Endothelial cell of umbilical vein (primary cell): ENCODE measurements around the gene PCDHA7. TPM values are rescaled to one million over a fixed set of nuclear protein-coding genes. Genes with fewer than 3 reads are reported as not detected.

ENCODE experiments used
- BruUV-seq: library from RNA; stranded (reverse); fragments of 400-500 nt; replicated peaks from 2 replicates; lab custom pipeline; 2021; lab: Mats Ljungman, UMichigan
- CTCF ChIA-PET: fragments of 300-600, 350-600 bp; sonication (Branson Sonifier 250); formaldehyde crosslinking; loops from one replicate; lab custom pipeline; 2021; ENCODE audit warnings: antibody characterized with exemption, inconsistent platforms; lab: Charles Lee
- POLR2A ChIA-PET: fragments of 300-600, 350-600 bp; sonication (Branson Sonifier 250); formaldehyde crosslinking; loops from one replicate; lab custom pipeline; 2021; ENCODE audit warnings: antibody characterized with exemption, inconsistent platforms; lab: Charles Lee
- DNase-seq: peaks from one replicate; pipeline ENCODE4 v3.0.0-alpha.2; 2011; ENCODE audit warnings: low read depth, low spot score
- FAIRE-seq: peaks from 2 replicates; lab custom pipeline; 2011; peaks lifted over from hg19 to GRCh38; lab: Jason Lieb, UNC
- H2AFZ ChIP-seq: 2 replicates; pipeline ENCODE4 v1.6.0; 2012; ENCODE audit warnings: low read depth, low read length, control low read depth, inconsistent platforms
- H3K27ac ChIP-seq: 2 replicates; pipeline ENCODE4 v1.5.1; 2011; ENCODE audit warnings: low read depth, mild to moderate bottlenecking, control low read depth, low read length, moderate library complexity; ENCODE audit not compliant: insufficient read depth
- H3K27me3 ChIP-seq, 2 experiments: 2 replicates each; pipeline versions ENCODE4 v1.6.0 to v1.6.1; 2011; ENCODE audit warnings: low read length in 2 of 2, mixed read lengths in 1 of 2; ENCODE audit not compliant: control insufficient read depth in 2 of 2, insufficient read depth in 2 of 2
- H3K36me3 ChIP-seq, 2 experiments: 2 replicates in 1 of 2; 3 replicates in 1 of 2; pipeline ENCODE4 v1.5.1; 2011; ENCODE audit warnings: low read length in 2 of 2, mild to moderate bottlenecking in 1 of 2, moderate library complexity in 1 of 2; ENCODE audit not compliant: control insufficient read depth in 2 of 2, insufficient read depth in 2 of 2; ENCODE audit errors: extremely low read depth in 1 of 2
- H3K4me1 ChIP-seq: 3 replicates; pipeline ENCODE4 v1.5.1; 2011; ENCODE audit warnings: mild to moderate bottlenecking, low read length; ENCODE audit not compliant: control insufficient read depth, insufficient read depth; ENCODE audit errors: extremely low read depth
- H3K4me2 ChIP-seq: 2 replicates; pipeline ENCODE4 v1.6.1; 2011; ENCODE audit warnings: low read length, control low read depth, mixed read lengths; ENCODE audit not compliant: insufficient read depth
- H3K4me3 ChIP-seq, 3 experiments: fragments of 200-600 bp in 1 of 3; sonication (generic), shearing (Covaris generic) in 1 of 3; replicated peaks in 1 of 3; 2 replicates each; pipeline ENCODE4 v1.5.1; 2011 to 2016; ENCODE audit warnings: control low read depth in 3 of 3, low read length in 3 of 3, mild to moderate bottlenecking in 2 of 3, inconsistent platforms in 1 of 3, low read depth in 1 of 3, moderate library complexity in 1 of 3; ENCODE audit not compliant: insufficient read depth in 1 of 3
- H3K79me2 ChIP-seq: 2 replicates; pipeline ENCODE4 v1.6.0; 2012; ENCODE audit warnings: low read length, inconsistent platforms; ENCODE audit not compliant: control insufficient read depth, insufficient read depth
- H3K9ac ChIP-seq: replicated peaks from 2 replicates; pipeline ENCODE3; 2011; ENCODE audit warnings: low read length, control low read depth; ENCODE audit not compliant: insufficient read depth; ENCODE audit errors: extremely low read depth
- H3K9me1 ChIP-seq: replicated peaks from 3 replicates; pipeline ENCODE4 v1.6.0; 2011; ENCODE audit warnings: mild to moderate bottlenecking, low read length; ENCODE audit not compliant: control insufficient read depth, insufficient read depth; ENCODE audit errors: extremely low read depth
- H3K9me3 ChIP-seq: replicated peaks from 2 replicates; pipeline ENCODE4 v1.5.1; 2012; ENCODE audit warnings: low read length, inconsistent platforms; ENCODE audit not compliant: control insufficient read depth, insufficient read depth
- H4K20me1 ChIP-seq: replicated peaks from 2 replicates; pipeline ENCODE3; 2011; ENCODE audit warnings: mild to moderate bottlenecking, low read length; ENCODE audit not compliant: control insufficient read depth, insufficient read depth; ENCODE audit errors: extremely low read depth
- EZH2 ChIP-seq: IDR thresholded peaks from 2 replicates; pipeline ENCODE4 v1.6.1; 2012; ENCODE audit warnings: borderline replicate concordance, low read depth, mild to moderate bottlenecking, moderate library complexity, low read length, inconsistent platforms; ENCODE audit not compliant: severe bottlenecking
- GATA2 ChIP-seq: IDR thresholded peaks from 2 replicates; pipeline ENCODE4 v1.7.0; 2011; ENCODE audit warnings: low read depth, mild to moderate bottlenecking, moderate library complexity, mixed read lengths, low read length; ENCODE audit not compliant: insufficient read length, insufficient read depth
- JUN ChIP-seq: IDR thresholded peaks from 2 replicates; pipeline ENCODE4 v1.6.1; 2011; ENCODE audit warnings: borderline replicate concordance, low read depth; ENCODE audit not compliant: insufficient read length, insufficient read depth
- MAX ChIP-seq: IDR thresholded peaks from 2 replicates; pipeline ENCODE4 v1.6.1; 2011; ENCODE audit not compliant: insufficient read depth, insufficient read length
- MYC ChIP-seq: IDR thresholded peaks from one replicate; pipeline ENCODE4 v1.6.1; 2011; ENCODE audit warnings: mild to moderate bottlenecking, low read depth, low read length
- POLR2A ChIP-seq: IDR thresholded peaks from 2 replicates; pipeline ENCODE4 v1.6.1; 2012; ENCODE audit warnings: low read depth, mild to moderate bottlenecking, control low read depth, low read length
- POLR2AphosphoS5 ChIP-seq: IDR thresholded peaks from 2 replicates; pipeline ENCODE4 v1.6.1; 2012; ENCODE audit warnings: low read depth, mild to moderate bottlenecking, control low read depth, low read length, moderate library complexity; ENCODE audit not compliant: insufficient read depth
- dilution Hi-C: fragments of 300-500 bp; cut with MboI; formaldehyde crosslinking; loops from one replicate; pipeline ENCODE4 v1.15.0; 2019; ENCODE audit warnings: low sequenced_read_pairs; ENCODE audit not compliant: extremely low pct_ligation_motif_present
- intact Hi-C: fragments of 100-400 bp; cut with micrococcal nuclease; formaldehyde crosslinking; loops from one replicate; pipeline ENCODE4 v1.10.0; 2022
- polyA plus RNA-seq, 4 experiments: library from polyadenylated mRNA; depleted of rRNA in 3 of 4; stranded (reverse) in 3 of 4; unstranded in 1 of 4; fragments of >200 nt; gene quantifications; 2 replicates each; pipeline versions ENCODE4 v1.2.1 to v1.2.3, GENCODE V29; 2011 to 2012; ENCODE audit warnings: missing spikeins in 1 of 4
- total RNA-seq: library from RNA; stranded (reverse); gene quantifications from 2 replicates; pipeline ENCODE4 v1.2.3, GENCODE V29; 2021
- TF ChIP-seq, protein P1 (sequence below), 2 donors: IDR thresholded peaks; 1 replicate in 1 of 2; 2 replicates in 1 of 2; pipeline ENCODE4 v1.5.1; 2011; ENCODE audit warnings: low read length in 2 of 2, mild to moderate bottlenecking in 2 of 2, moderate library complexity in 2 of 2, control low read depth in 1 of 2, inconsistent platforms in 1 of 2, low read depth in 1 of 2; ENCODE audit not compliant: insufficient read depth in 1 of 2; ENCODE audit errors: extremely low read depth in 1 of 2

The PCDHA7 gene
- total and polyA plus RNA-seq, 2 donors (not counting 3 experiments of a cell fraction or from before 2014, with no cell fraction given) = 0.07 TPM; not detected in 1

DNA sequence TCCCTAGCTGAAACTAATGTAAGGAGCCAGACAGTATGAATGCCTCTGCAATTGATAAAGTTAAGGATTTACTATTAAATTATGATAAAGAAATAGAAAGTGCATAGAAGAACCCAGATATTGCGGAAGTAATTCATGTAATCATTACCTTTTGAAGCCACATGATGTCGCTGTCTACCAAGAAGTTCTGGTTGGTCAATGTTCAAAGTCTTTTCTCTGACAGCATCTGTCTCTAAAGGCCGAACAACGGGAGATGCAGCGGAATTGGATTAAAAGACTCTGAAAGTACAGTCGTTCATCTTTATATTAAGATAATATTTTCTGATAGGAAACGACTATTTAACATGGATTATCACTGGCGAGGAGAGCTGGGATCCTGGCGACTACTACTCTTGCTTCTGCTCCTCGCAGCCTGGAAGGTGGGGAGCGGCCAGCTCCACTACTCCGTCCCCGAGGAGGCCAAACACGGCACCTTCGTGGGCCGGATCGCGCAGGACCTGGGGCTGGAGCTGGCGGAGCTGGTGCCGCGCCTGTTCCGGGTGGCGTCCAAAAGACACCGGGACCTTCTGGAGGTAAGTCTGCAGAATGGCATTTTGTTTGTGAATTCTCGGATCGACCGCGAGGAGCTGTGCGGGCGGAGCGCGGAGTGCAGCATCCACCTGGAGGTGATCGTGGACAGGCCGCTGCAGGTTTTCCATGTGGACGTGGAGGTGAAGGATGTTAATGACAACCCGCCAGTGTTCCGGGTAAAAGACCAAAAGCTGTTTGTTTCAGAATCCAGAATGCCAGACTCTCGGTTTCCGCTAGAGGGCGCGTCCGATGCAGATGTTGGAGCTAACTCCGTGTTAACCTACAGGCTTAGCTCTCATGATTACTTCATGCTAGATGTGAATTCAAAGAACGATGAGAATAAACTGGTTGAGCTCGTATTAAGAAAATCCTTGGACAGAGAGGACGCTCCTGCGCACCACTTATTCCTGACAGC lies 7.2 kb downstream of the PCDHA7 start, which contains the start of gene PCDHA8:
PCDHA8 (plus strand) TSS at position 210 of the 985 bp plus-strand sequence; CDS start at position 345, 135 bp downstream.
- no peaks in the 10 kb centered on the region for H3K4me1 ChIP-seq
- H2AFZ ChIP-seq = no peak within 1 kb of the TSS
- H3K9me3 ChIP-seq = no peaks in the 10 kb centered on the region
- BruUV-seq = no TSS peak
- H3K4me3 ChIP-seq = no peak within 1 kb of the TSS
- no peaks in the 10 kb centered on the region for H4K20me1 ChIP-seq
- H3K9ac ChIP-seq = no peak within 1 kb of the TSS
- ChIA-PET CTCF (interaction anchor here (0.7 to 1.1 kb wide), 3 partner anchors 28 to 726 kb away, joined by 3 to 9 read pairs (median 3); partner anchors contain the start of gene PCDHA11), POLR2A (no interaction called here)
- TF ChIP-seq POLR2A = no peak
- TF ChIP-seq POLR2AphosphoS5 = no peak
- TF ChIP-seq MYC = no peak
- TF ChIP-seq GATA2 = no peak
- TF ChIP-seq, protein P1, sequence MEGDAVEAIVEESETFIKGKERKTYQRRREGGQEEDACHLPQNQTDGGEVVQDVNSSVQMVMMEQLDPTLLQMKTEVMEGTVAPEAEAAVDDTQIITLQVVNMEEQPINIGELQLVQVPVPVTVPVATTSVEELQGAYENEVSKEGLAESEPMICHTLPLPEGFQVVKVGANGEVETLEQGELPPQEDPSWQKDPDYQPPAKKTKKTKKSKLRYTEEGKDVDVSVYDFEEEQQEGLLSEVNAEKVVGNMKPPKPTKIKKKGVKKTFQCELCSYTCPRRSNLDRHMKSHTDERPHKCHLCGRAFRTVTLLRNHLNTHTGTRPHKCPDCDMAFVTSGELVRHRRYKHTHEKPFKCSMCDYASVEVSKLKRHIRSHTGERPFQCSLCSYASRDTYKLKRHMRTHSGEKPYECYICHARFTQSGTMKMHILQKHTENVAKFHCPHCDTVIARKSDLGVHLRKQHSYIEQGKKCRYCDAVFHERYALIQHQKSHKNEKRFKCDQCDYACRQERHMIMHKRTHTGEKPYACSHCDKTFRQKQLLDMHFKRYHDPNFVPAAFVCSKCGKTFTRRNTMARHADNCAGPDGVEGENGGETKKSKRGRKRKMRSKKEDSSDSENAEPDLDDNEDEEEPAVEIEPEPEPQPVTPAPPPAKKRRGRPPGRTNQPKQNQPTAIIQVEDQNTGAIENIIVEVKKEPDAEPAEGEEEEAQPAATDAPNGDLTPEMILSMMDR (IDR thresholded peaks at IDR 0.05; ENCODE audit: extremely low read depth in 1 of 2, insufficient read depth in 1 of 2, low read depth in 1 of 2, low read length in 2 of 2) = peak; percentile 22 to 29
- TF ChIP-seq MAX = no peak
- TF ChIP-seq JUN = no peak
- TF ChIP-seq EZH2 = no peak
- no peaks in the 10 kb centered on the region for H3K79me2 ChIP-seq
- intact Hi-C loops (loop anchor here (2.0 kb wide), 1 partner anchor 200 kb away; no protein-coding TSS in a partner anchor), dilution Hi-C loops (no loop called here)
- no peak within 1 kb of the TSS for H3K27ac ChIP-seq
- no peaks in the 10 kb centered on the region for H3K36me3 ChIP-seq
- H3K9me1 ChIP-seq = no peaks in the 10 kb centered on the region
- no peaks in the 10 kb centered on the region for H3K27me3 ChIP-seq
- DNase-seq (no peak), FAIRE-seq (no peak)
- no peak within 1 kb of the TSS for H3K4me2 ChIP-seq
